ENCODE results near the gene DGCR8.

GRCh38 chr22:20057596-20058268, 22.3 kb upstream of the DGCR8 start:
- TF ChIP-seq POLR2A (IDR thresholded peaks at IDR 0.05), result no peak
- TF ChIP-seq CTCF (IDR thresholded peaks at IDR 0.05), result no peak
- no peak for TF ChIP-seq EP300 (IDR thresholded peaks at IDR 0.05)
- TF ChIP-seq POLR2AphosphoS5 (IDR thresholded peaks at IDR 0.05), result no peak
